KOPT-K1 (cell line): Measurements from ENCODE around the gene ACSF2.
A peak's percentile ranks its signal among the peaks of the same experiment; 100 is the strongest.
"Not testable (repeated sequence)": the region's sequence is repeated elsewhere in the genome, so short reads cannot be mapped to it uniquely, and the experiment has no call there.

Source experiments
- H3K27ac ChIP-seq: fragments of 200-600 bp; sonication (generic); 2 replicates; pipeline ENCODE4 v1.5.1; 2016; ENCODE audit warnings: antibody characterized with exemption, mild to moderate bottlenecking, low read depth, low read length; ENCODE audit not compliant: poor library complexity, severe bottlenecking
- H3K36me3 ChIP-seq: fragments of 200-600 bp; sonication (generic); 2 replicates; pipeline ENCODE4 v1.5.1; 2017; ENCODE audit warnings: antibody characterized with exemption, mild to moderate bottlenecking, low read length, moderate library complexity; ENCODE audit not compliant: insufficient read depth
- H3K9me3 ChIP-seq: fragments of 200-600 bp; sonication (generic); 2 replicates; pipeline ENCODE4 v1.5.1; 2017; ENCODE audit warnings: antibody characterized with exemption, low read length, mild to moderate bottlenecking; ENCODE audit not compliant: insufficient read depth, poor library complexity, severe bottlenecking

The ACSF2 gene

GRCh38 chr17:50470426-50470825 lies 44.4 kb downstream of the ACSF2 start:
- H3K27ac ChIP-seq: no peak overlapping the region
- H3K9me3 ChIP-seq: no peaks in the 10 kb centered on the region
- no peaks in the 10 kb centered on the region; the same call in 1 of the 2 replicates for H3K36me3 ChIP-seq

DNA sequence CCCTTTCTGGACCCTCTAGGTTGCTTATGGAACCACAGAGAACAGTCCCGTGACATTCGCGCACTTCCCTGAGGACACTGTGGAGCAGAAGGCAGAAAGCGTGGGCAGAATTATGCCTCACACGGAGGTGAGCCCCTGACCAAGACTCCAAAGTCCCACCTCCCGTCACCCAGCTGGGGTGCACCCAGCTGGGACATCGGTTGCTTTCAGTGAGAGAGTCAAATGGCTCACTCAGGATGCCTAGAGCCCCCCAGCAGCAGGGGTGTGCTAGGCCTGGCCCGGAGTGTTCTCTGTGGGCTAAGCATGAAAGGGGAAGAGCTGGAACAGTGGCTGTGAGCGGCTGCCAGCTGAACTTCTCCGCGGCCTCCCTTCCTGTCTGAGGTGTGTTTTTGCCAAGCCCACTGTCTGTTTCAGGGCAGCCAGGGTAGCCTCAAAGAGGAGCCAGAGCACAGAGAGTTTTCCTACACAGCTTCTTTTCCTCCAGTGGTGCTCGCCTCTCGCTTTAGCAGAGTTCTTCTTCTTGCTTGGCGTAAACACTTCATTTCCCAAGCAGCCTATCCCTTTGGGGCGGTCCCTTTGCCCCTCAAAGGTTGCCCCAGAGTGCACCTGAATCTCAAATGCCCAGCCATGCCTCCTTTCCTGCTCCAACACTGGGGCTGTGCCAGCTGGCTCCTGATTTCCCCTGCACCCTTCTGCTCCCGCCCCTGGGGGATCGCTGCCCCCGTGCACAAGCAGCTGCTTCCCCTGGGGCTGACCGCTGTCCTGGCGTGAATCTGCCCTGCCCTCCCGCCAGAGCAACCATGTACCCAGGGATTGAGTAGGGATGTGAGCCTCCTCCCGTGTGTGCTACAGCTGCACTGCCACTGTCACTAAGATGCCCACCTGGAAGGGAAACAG lies 45.2 kb downstream of the ACSF2 start:
- Histone ChIP-seq H3K9me3 (no peaks in the 10 kb centered on the region), H3K27ac (no peak overlapping the region), H3K36me3 (no peaks in the 10 kb centered on the region; the same call in 1 of the 2 replicates)

DNA sequence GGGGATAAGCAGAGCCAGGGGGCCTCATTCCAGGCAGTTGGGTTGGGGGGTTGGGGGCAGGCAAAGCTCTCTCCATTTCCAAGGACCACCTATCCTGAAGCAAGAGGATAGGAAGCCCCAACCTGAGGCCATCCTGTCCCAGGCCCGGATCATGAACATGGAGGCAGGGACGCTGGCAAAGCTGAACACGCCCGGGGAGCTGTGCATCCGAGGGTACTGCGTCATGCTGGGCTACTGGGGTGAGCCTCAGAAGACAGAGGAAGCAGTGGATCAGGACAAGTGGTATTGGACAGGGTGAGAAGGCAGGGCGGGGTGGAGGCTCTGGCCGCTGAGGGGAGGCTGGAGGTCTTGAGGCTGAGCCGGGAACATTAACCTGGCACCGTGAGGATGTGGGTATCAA lies 46.3 kb downstream of the ACSF2 start:
- H3K36me3 ChIP-seq: no peaks in the 10 kb centered on the region; the same call in 1 of the 2 replicates

DNA sequence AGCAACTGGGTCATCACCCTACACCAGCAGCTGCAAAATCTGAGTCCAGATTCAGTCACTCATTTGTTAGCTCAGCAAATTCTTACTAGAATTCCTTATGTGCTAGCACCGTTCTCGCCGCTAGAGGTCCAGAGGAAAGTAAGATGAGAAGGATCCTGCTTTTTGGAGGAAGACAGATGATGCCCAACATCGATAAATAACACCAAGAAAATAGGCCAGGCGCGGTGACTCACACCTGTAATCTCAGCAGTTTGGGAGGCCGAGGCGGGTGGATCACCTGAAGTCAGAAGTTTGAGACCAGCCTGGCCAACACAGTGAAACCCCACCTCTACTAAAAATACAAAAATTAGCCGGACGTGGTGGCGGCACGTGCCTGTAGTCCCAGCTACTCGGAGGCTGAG lies 46.7 kb downstream of the ACSF2 start:
- not testable (repeated sequence) for H3K36me3 ChIP-seq, H3K27ac ChIP-seq, H3K9me3 ChIP-seq

More for the DNA sequence above, 46.3 kb downstream of the ACSF2 start:
- H3K9me3 ChIP-seq: no peaks in the 10 kb centered on the region
- H3K27ac ChIP-seq: no peak overlapping the region

- H3K27ac ChIP-seq: no peak overlapping the region
- no peaks in the 10 kb centered on the region for H3K9me3 ChIP-seq
Observed at GRCh38 chr17:50473901-50474300, 47.9 kb downstream of the ACSF2 start.

DNA sequence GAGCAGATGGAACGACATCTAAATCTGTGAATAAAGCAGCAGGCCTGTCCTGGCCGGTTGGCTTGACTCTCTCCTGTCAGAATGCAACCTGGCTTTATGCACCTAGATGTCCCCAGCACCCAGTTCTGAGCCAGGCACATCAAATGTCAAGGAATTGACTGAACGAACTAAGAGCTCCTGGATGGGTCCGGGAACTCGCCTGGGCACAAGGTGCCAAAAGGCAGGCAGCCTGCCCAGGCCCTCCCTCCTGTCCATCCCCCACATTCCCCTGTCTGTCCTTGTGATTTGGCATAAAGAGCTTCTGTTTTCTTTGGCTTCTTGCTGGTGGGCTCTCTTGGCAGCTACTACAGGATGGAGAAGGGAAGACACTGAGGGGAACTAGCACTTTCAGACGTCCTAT lies 48.5 kb downstream of the ACSF2 start:
- Histone ChIP-seq H3K36me3 (no peaks in the 10 kb centered on the region; the same call in 1 of the 2 replicates), H3K27ac (no peak overlapping the region), H3K9me3 (no peaks in the 10 kb centered on the region)

More at GRCh38 chr17:50473901-50474300, 47.9 kb downstream of the ACSF2 start:
- no peaks in the 10 kb centered on the region; the same call in 1 of the 2 replicates for H3K36me3 ChIP-seq

- H3K36me3 ChIP-seq: peaks cover 4% of the 10 kb centered on the region
- H3K27ac ChIP-seq: no peak overlapping the region
- no peaks in the 10 kb centered on the region for H3K9me3 ChIP-seq
Observed at GRCh38 chr17:50475362-50475761, 49.3 kb downstream of the ACSF2 start.

DNA sequence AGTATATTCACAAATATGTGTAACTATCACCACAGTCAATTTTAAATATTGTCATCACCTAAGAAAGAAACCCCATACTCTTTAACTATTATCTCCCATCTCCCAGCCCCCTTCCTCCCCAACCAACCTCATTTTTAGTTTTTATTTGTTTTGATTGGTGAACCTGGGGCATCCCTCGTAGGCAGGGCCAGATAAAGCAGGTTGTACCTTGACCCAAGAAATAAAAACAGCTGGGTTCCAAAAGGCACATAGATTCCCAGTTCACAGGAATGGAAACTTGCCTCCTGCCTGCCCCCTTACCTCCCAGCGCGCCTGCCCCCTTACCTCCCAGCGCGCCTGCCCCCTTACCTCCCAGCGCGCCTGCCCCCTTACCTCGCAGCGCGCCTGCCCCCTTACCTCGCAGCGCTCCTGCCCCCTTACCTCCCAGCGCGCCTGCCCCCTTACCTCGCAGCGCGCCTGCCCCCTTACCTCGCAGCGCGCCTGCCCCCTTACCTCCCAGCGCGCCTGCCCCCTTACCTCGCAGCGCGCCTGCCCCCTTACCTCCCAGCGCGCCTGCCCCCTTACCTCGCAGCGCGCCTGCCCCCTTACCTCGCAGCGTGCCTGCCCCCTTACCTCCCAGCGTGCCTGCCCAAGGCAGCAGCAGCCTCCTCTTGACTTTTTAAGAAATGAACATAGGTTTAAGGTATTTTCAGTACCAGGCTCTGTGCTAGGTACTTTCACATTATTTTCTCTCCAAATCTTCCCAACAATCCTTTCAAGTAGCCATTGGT lies 49.9 kb downstream of the ACSF2 start:
- H3K9me3 ChIP-seq, H3K27ac ChIP-seq, H3K36me3 ChIP-seq: not testable (repeated sequence)

- Histone ChIP-seq H3K36me3 (peaks cover 6% of the 10 kb centered on the region), H3K27ac (no peak overlapping the region)
Observed at GRCh38 chr17:50476545-50477315, 50.7 kb downstream of the ACSF2 start.

GRCh38 chr17:50477976-50478375 lies 52.0 kb downstream of the ACSF2 start:
- peak overlapping the region; percentile 70 for H3K27ac ChIP-seq
- H3K36me3 ChIP-seq: peaks cover 18% of the 10 kb centered on the region
- no peaks in the 10 kb centered on the region for H3K9me3 ChIP-seq

More at GRCh38 chr17:50476545-50477315, 50.7 kb downstream of the ACSF2 start:
- no peaks in the 10 kb centered on the region for H3K9me3 ChIP-seq

DNA sequence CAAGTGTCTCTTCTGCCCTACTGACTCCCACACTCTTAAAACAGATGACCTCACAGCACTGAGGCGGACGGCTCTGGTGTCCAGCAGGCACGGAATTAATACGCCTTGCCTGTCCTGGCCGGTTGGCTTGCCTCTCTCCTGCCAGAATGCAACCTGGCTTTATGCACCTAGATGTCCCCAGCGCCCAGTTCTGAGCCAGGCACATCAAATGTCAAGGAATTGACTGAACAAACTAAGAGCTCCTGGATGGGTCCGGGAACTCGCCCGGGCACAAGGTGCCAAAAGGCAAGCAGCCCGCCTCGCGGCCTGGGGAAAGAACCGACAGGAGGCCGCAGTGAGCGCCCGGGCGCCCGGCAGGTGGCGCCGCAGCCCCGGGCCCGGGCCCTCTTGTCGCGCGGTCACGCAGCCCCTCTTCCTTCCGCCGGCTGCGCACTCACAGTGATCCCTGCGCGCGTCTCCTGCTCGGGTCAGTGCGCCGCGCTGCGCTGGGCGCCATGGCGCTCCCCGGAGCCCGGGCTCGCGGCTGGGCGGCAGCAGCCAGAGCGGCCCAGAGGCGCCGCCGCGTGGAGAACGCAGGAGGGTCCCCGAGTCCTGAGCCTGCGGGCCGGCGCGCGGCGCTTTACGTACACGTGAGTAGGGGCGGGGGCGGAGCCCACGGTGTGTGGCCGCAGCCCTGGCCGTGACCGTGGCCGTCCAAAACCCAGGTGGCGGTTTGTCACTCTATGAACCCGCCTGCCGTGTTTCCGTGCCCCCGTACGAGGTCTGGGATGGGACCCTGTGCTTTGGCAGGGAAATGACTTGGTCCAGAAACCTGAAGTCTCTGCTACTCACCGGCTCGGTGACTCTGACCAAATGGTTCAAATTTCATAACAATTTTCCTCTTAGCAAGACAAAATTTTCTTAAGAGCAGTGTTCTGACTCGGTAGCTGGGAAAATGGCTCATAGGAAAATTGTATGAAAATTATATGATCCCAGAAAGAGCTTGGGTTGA lies 52.7 kb downstream of the ACSF2 start, which contains the start of gene RSAD1:
RSAD1 (plus strand) TSS at position 470 of the 991 bp plus-strand sequence; CDS start at position 495, 25 bp downstream.
- H3K9me3 ChIP-seq: no peaks in the 10 kb centered on the region
- peaks cover 25% of the 10 kb centered on the region for H3K36me3 ChIP-seq
- peak within 1 kb of the TSS; percentile 70 for H3K27ac ChIP-seq

GRCh38 chr17:50479522-50480141 lies 53.6 kb downstream of the ACSF2 start:
- no peaks in the 10 kb centered on the region for H3K9me3 ChIP-seq
- peak overlapping the region; percentile 70 for H3K27ac ChIP-seq
- H3K36me3 ChIP-seq: peaks cover 34% of the 10 kb centered on the region

- Histone ChIP-seq H3K36me3 (peaks cover 40% of the 10 kb centered on the region), H3K9me3 (no peaks in the 10 kb centered on the region), H3K27ac (no peak overlapping the region)
Observed at GRCh38 chr17:50480142-50480764, 54.2 kb downstream of the ACSF2 start.
